Brain microvascular endothelial cell (primary cell): ENCODE measurements around the gene FCHSD2.
"Not testable (repeated sequence)": the region's sequence is repeated elsewhere in the genome, so short reads cannot be mapped to it uniquely, and the experiment has no call there.

Experiments used
- DNase-seq: peaks from one replicate; pipeline ENCODE4 v3.0.0-alpha.2; 2020
- H3K27ac ChIP-seq: fragments of 250-450 bp; sonication (Bioruptor Pico); 2 replicates; pipeline ENCODE4 v1.5.1; 2020; ENCODE audit warnings: mild to moderate bottlenecking, moderate library complexity
- H3K27me3 ChIP-seq: fragments of 250-450 bp; sonication (Bioruptor Pico); replicated peaks from 2 replicates; pipeline ENCODE4 v1.5.1; 2020; ENCODE audit warnings: mild to moderate bottlenecking
- H3K36me3 ChIP-seq: fragments of 250-450 bp; sonication (Bioruptor Pico); replicated peaks from 2 replicates; pipeline ENCODE4 v1.5.1; 2020; ENCODE audit warnings: mild to moderate bottlenecking
- H3K4me3 ChIP-seq: 2 replicates; pipeline ENCODE4 v1.5.1; 2011; ENCODE audit warnings: low read depth, mild to moderate bottlenecking, control low read depth, low read length, moderate library complexity
- in situ Hi-C: cut with HindIII; loops from 2 replicates; pipeline ENCODE4 v1.10.0; 2017; ENCODE audit warnings: low sequenced_read_pairs, low pct_ligation_motif_present
- TF ChIP-seq, protein P1 (sequence below): IDR thresholded peaks from 2 replicates; pipeline ENCODE4 v1.5.1; 2011; ENCODE audit warnings: low read depth, mild to moderate bottlenecking, moderate library complexity, low read length, control low read depth, inconsistent platforms; ENCODE audit errors: missing control alignments

The FCHSD2 gene

GRCh38 chr11:73139476-73140198 is 2.5 kb downstream of the FCHSD2 start:
- TF ChIP-seq, protein P1, sequence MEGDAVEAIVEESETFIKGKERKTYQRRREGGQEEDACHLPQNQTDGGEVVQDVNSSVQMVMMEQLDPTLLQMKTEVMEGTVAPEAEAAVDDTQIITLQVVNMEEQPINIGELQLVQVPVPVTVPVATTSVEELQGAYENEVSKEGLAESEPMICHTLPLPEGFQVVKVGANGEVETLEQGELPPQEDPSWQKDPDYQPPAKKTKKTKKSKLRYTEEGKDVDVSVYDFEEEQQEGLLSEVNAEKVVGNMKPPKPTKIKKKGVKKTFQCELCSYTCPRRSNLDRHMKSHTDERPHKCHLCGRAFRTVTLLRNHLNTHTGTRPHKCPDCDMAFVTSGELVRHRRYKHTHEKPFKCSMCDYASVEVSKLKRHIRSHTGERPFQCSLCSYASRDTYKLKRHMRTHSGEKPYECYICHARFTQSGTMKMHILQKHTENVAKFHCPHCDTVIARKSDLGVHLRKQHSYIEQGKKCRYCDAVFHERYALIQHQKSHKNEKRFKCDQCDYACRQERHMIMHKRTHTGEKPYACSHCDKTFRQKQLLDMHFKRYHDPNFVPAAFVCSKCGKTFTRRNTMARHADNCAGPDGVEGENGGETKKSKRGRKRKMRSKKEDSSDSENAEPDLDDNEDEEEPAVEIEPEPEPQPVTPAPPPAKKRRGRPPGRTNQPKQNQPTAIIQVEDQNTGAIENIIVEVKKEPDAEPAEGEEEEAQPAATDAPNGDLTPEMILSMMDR, result no peak
- no peak for DNase-seq
- Histone ChIP-seq H3K27ac (peak overlapping the region; percentile 32), H3K4me3 (peak overlapping the region; percentile 92), H3K36me3 (no peaks in the 10 kb centered on the region), H3K27me3 (no peaks in the 10 kb centered on the region)
- in situ Hi-C loops, result no loop called here

GRCh38 chr11:73137944-73138274 is 4.2 kb downstream of the FCHSD2 start:
- in situ Hi-C loops, result no loop called here
- TF ChIP-seq, protein P1, result no peak
- no peak for DNase-seq
- Histone ChIP-seq H3K4me3 (no peak overlapping the region), H3K27me3 (no peaks in the 10 kb centered on the region), H3K36me3 (peaks cover 1% of the 10 kb centered on the region), H3K27ac (no peak overlapping the region)

- Histone ChIP-seq H3K27me3 (no peaks in the 10 kb centered on the region), H3K36me3 (peaks cover 2% of the 10 kb centered on the region), H3K4me3 (no peak overlapping the region), H3K27ac (no peak overlapping the region)
- in situ Hi-C loops, result no loop called here
- no peak for DNase-seq
- TF ChIP-seq, protein P1, result no peak
Observed at GRCh38 chr11:73137262-73137943, 4.7 kb downstream of the FCHSD2 start.

GRCh38 chr11:73136722-73137121 is 5.4 kb downstream of the FCHSD2 start:
- in situ Hi-C loops, H3K4me3 ChIP-seq, H3K27me3 ChIP-seq, H3K36me3 ChIP-seq, DNase-seq, H3K27ac ChIP-seq: not testable (repeated sequence)

DNA sequence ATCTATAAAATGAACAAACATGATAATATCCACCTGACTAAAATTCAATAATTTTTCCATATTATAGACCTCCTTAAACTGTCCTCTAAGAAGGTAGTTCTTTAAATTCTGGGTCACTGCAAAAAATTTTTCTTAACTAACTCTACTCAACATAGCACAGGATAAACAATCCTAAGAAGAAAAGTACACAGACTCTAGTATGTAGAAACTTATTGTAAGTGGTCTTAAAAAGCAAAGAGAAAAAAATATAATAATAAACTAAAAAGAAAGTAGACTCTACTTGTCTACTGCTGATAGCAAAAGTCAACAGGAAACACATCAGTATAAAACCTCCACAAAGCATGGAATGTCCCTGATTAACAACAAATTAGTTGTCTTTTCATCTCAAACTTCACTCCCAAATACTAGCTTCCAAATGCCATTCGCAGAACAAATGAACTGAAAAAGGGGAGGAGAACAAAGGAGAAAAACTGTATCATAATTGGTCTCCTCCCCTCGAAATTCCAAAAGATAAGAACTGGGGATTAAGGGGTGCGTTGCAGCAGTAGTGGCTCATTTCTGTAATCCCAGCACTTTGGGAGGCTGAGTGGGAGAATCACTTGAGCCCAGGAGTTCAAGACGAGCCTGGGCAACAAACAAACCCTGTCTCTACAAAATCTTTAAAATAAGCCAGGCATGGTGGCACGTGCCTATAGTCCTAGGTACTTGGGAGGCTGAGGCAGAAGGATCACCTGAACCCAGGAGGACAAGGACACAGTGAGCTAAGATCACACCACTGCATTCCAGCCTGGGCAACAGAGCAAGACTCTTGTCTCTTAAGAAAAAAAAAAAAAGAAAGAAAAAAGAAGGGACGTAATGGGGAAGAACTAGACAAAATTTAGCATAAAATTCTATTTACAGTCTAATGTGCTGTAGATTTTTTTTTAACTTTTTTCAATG is 6.5 kb downstream of the FCHSD2 start:
- no peak overlapping the region for H3K4me3 ChIP-seq
- no peak overlapping the region for H3K27ac ChIP-seq
- DNase-seq, result no peak
- in situ Hi-C loops, result no loop called here
- peaks cover 2% of the 10 kb centered on the region for H3K36me3 ChIP-seq
- TF ChIP-seq, protein P1, result no peak
- no peaks in the 10 kb centered on the region for H3K27me3 ChIP-seq

DNA sequence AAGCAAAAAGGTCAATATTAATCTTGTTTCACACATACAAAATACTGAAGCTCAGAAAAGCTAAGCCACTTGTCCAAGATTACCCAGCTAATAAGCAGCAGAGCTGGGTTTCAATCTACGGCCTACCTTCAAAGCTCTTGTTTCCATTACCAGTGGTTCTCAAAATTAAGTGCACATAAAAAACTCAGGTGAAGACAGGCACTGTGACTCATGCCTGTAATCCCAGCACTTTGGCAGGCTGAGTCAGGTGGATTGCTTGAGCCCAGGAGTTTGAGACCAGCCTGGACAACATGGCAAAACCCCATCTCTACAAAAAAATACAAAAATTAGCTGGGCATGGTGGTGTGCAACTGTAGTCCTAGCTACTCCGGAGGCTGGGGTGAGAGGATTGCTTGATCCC is 9.8 kb downstream of the FCHSD2 start:
- H3K36me3 ChIP-seq, in situ Hi-C loops, H3K27ac ChIP-seq, DNase-seq, H3K27me3 ChIP-seq, H3K4me3 ChIP-seq: not testable (repeated sequence)
